Measurements from ENCODE around the gene DMD.

The DMD gene

GRCh38 chrX:32483534-32484136, 727.7 kb downstream of the DMD start:
- TF ChIP-seq, protein P1, sequence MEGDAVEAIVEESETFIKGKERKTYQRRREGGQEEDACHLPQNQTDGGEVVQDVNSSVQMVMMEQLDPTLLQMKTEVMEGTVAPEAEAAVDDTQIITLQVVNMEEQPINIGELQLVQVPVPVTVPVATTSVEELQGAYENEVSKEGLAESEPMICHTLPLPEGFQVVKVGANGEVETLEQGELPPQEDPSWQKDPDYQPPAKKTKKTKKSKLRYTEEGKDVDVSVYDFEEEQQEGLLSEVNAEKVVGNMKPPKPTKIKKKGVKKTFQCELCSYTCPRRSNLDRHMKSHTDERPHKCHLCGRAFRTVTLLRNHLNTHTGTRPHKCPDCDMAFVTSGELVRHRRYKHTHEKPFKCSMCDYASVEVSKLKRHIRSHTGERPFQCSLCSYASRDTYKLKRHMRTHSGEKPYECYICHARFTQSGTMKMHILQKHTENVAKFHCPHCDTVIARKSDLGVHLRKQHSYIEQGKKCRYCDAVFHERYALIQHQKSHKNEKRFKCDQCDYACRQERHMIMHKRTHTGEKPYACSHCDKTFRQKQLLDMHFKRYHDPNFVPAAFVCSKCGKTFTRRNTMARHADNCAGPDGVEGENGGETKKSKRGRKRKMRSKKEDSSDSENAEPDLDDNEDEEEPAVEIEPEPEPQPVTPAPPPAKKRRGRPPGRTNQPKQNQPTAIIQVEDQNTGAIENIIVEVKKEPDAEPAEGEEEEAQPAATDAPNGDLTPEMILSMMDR (IDR thresholded peaks at IDR 0.05; ENCODE audit: insufficient read depth, low read depth, low read length, missing control alignments) = peak; percentile 19
- H3K4me3 ChIP-seq (ENCODE audit: low read length) = no peak overlapping the region
- DNase-seq (ENCODE audit: low read depth) = no peak

DNA sequence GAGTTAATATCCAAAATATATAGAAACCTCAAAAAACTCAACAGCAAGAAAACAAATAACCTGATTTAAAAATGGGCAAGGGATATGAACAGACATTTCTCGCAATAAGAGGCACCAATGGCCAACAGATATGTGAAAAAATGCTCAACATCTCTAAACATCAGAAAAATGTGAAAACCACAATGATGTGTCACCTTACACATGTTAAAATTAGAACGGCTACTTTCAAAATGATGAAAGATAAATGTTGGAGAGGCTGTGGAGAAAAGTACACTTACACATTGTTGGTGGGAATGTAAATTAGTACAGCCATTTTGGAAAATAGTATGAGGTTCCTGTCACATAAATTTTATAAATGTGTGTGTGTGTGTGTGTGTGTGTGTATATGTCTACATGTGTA, 731.3 kb downstream of the DMD start:
- TF ChIP-seq, protein P1 (IDR thresholded peaks at IDR 0.05; ENCODE audit: insufficient read depth, low read depth, low read length, missing control alignments) = no peak
- no peak for DNase-seq (ENCODE audit: low read depth)
- H3K4me3 ChIP-seq (ENCODE audit: low read length) = no peak overlapping the region

DNA sequence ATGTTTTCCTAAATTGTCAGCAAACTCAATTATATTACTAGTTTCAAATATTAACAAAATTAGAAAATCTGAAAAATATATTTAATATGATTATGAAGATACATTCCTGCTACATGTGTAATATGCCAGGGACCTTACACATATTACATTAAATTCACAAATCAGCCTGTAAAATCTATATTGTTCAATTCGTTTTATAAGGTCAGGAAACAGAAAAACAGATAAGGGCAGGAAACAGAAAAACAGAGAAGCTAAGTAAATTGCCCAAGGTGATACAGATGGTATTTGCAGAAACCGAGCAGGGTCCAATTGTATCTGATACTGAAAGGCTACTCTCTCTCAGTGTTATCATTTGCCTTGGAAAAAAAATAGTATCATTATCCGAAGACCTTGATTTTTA, 739.0 kb downstream of the DMD start:
- no peak for DNase-seq (ENCODE audit: low read depth)
- H3K4me3 ChIP-seq (ENCODE audit: low read length) = no peak overlapping the region
- TF ChIP-seq, protein P1 (IDR thresholded peaks at IDR 0.05; ENCODE audit: insufficient read depth, low read depth, low read length, missing control alignments) = no peak

DNA sequence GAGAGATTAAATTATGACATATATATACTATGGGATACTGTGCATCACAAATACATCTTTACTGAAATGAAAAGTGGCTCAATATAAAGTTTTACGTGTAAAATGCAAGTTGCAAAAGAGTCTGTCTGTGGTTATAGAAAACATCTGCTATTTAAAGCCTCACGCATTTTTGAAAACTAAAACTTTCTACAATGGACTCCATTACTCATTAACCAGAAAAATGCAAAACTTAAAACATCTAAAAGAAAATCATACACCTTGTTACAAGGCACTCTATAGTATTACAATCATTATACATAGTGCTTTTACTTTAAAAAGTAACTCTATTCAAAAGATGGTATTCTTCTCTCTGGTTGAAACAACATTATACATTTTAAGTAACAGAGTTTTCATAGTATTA, 755.6 kb downstream of the DMD start:
- TF ChIP-seq, protein P1 (IDR thresholded peaks at IDR 0.05; ENCODE audit: insufficient read depth, low read depth, low read length, missing control alignments) = no peak
- no peak for DNase-seq (ENCODE audit: low read depth)
- H3K4me3 ChIP-seq (ENCODE audit: low read length) = no peak overlapping the region

DNA sequence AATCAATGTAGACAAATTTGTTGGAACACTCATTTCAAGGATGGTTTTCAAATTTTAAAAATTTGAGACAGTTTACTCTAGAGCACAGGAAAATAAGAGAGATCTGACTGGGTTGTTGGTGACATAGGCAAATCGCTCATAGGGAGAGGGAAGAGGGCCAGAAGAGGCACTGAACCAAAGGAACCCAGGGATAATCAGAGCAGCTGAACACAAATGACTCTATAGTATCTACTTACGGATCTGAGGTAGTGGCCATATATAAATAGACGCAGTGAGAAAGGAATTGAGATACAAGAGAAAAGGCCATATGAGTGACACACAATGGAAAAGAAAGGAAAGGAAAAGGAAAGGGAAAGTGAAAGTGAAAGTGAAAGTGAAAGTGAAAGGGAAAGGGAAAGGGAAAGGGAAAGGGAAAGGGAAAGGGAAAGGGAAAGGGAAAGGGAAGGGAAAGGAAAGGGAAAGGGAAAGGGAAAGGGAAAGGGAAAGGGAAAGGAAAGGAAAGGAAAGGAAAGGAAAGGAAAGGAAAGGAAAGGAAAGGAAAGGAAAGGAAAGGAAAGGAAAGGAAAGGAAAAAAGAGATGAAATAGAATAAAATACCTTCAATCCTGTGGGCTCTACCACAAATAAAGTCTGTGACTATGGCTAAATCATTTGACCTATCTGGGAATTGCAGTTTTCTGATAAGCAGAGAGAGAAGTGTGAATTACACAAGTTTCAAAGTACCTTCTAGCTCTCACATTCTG, 759.2 kb downstream of the DMD start:
- DNase-seq (ENCODE audit: low read depth) = no peak
- no peak overlapping the region for H3K4me3 ChIP-seq (ENCODE audit: low read length)
- TF ChIP-seq, protein P1 (IDR thresholded peaks at IDR 0.05; ENCODE audit: insufficient read depth, low read depth, low read length, missing control alignments) = no peak

DNA sequence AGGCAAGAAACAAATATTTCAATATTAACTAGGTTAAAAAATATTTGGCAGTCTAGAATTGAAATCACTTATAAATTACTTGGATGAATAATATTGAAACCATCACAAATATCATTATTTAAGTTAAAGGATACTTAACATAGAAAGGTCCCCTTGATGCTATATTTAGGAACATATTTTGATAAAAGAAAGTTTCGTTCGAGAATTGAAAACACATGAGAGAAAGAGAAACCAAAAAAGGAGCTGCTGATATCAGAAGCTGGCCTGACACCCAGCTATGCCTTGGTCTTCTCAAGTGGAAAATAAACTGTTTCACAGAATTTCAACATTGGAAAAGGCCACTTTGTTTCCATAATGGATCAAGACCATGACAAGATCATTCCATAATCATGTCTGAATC, 762.4 kb downstream of the DMD start:
- TF ChIP-seq, protein P1 (IDR thresholded peaks at IDR 0.05; ENCODE audit: insufficient read depth, low read depth, low read length, missing control alignments) = no peak
- no peak overlapping the region for H3K4me3 ChIP-seq (ENCODE audit: low read length)
- no peak for DNase-seq (ENCODE audit: low read depth)

DNA sequence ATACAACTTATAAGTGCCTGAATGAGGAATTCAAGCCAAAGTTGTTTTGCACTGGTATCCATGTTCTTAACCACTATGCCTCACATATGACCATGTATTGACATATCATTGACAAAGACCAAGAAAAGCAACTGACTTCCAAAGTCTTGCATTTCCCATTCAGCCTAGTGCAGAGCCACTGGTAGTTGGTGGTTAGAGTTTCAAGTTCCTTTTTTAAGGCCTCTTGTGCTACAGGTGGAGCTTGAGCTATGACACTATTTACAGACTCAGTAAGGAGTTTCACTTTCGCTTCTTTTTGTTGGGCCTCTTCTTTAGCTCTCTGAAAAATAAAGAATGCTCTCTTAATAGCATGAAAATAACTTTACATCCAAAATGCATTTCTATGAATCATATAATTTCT, 763.0 kb downstream of the DMD start:
- TF ChIP-seq, protein P1 (IDR thresholded peaks at IDR 0.05; ENCODE audit: insufficient read depth, low read depth, low read length, missing control alignments) = no peak
- no peak overlapping the region for H3K4me3 ChIP-seq (ENCODE audit: low read length)

More for the DNA sequence above, 763.0 kb downstream of the DMD start:
- no peak for DNase-seq (ENCODE audit: low read depth)
